ENCODE measurements around the gene FHIT. TPM values are rescaled to one million over a fixed set of nuclear protein-coding genes. Genes with fewer than 3 reads are reported as not detected.
"Not testable (repeated sequence)": the region's sequence is repeated elsewhere in the genome, so short reads cannot be mapped to it uniquely, and the experiment has no call there.

The FHIT gene
- total RNA-seq, 1 donor: 16.9 TPM

- no peak overlapping the region for H3K4me3 ChIP-seq (ENCODE audit: low read length)
- H3K9me3 ChIP-seq (ENCODE audit: low read depth, low read length): no peaks in the 10 kb centered on the region
- H3K4me1 ChIP-seq (ENCODE audit: insufficient read depth, low read length): no peaks in the 10 kb centered on the region
- H3K27me3 ChIP-seq (ENCODE audit: insufficient read depth, low read length): no peaks in the 10 kb centered on the region
Observed at GRCh38 chr3:59978979-59979378, 1272.3 kb downstream of the FHIT start.

GRCh38 chr3:59970796-59971195 is 1280.5 kb downstream of the FHIT start:
- H3K9me3 ChIP-seq (ENCODE audit: low read depth, low read length): no peaks in the 10 kb centered on the region
- H3K4me3 ChIP-seq (ENCODE audit: low read length): no peak overlapping the region
- no peaks in the 10 kb centered on the region for H3K27me3 ChIP-seq (ENCODE audit: insufficient read depth, low read length)
- H3K4me1 ChIP-seq (ENCODE audit: insufficient read depth, low read length): no peaks in the 10 kb centered on the region

- Histone ChIP-seq H3K27me3 (ENCODE audit: insufficient read depth, low read length) (no peaks in the 10 kb centered on the region), H3K4me3 (ENCODE audit: low read length) (no peak overlapping the region), H3K4me1 (ENCODE audit: insufficient read depth, low read length) (no peaks in the 10 kb centered on the region), H3K9me3 (ENCODE audit: low read depth, low read length) (no peaks in the 10 kb centered on the region)
Observed at GRCh38 chr3:59970376-59970775, 1280.9 kb downstream of the FHIT start.

- Histone ChIP-seq H3K4me3 (ENCODE audit: low read length) (no peak overlapping the region), H3K27me3 (ENCODE audit: insufficient read depth, low read length) (no peaks in the 10 kb centered on the region), H3K4me1 (ENCODE audit: insufficient read depth, low read length) (no peaks in the 10 kb centered on the region), H3K9me3 (ENCODE audit: low read depth, low read length) (no peaks in the 10 kb centered on the region)
Observed at GRCh38 chr3:59968513-59969045, 1282.7 kb downstream of the FHIT start.

- H3K27me3 ChIP-seq (ENCODE audit: insufficient read depth, low read length): no peaks in the 10 kb centered on the region
- no peak overlapping the region for H3K4me3 ChIP-seq (ENCODE audit: low read length)
- no peaks in the 10 kb centered on the region for H3K4me1 ChIP-seq (ENCODE audit: insufficient read depth, low read length)
- H3K9me3 ChIP-seq (ENCODE audit: low read depth, low read length): no peaks in the 10 kb centered on the region
Observed at GRCh38 chr3:59963676-59964075, 1287.6 kb downstream of the FHIT start.

- Histone ChIP-seq H3K27me3 (ENCODE audit: insufficient read depth, low read length) (no peaks in the 10 kb centered on the region), H3K9me3 (ENCODE audit: low read depth, low read length) (no peaks in the 10 kb centered on the region), H3K4me1 (ENCODE audit: insufficient read depth, low read length) (no peaks in the 10 kb centered on the region), H3K4me3 (ENCODE audit: low read length) (no peak overlapping the region)
Observed at GRCh38 chr3:59957150-59957549, 1294.1 kb downstream of the FHIT start.

- H3K9me3 ChIP-seq (ENCODE audit: low read depth, low read length): no peaks in the 10 kb centered on the region
- H3K4me1 ChIP-seq (ENCODE audit: insufficient read depth, low read length): no peaks in the 10 kb centered on the region
- H3K4me3 ChIP-seq (ENCODE audit: low read length): no peak overlapping the region
- H3K27me3 ChIP-seq (ENCODE audit: insufficient read depth, low read length): no peaks in the 10 kb centered on the region
Observed at GRCh38 chr3:59953104-59953503, 1298.1 kb downstream of the FHIT start.

GRCh38 chr3:59949311-59949710 is 1301.9 kb downstream of the FHIT start:
- Histone ChIP-seq H3K4me3 (ENCODE audit: low read length) (no peak overlapping the region), H3K27me3 (ENCODE audit: insufficient read depth, low read length) (no peaks in the 10 kb centered on the region), H3K9me3 (ENCODE audit: low read depth, low read length) (no peaks in the 10 kb centered on the region), H3K4me1 (ENCODE audit: insufficient read depth, low read length) (no peaks in the 10 kb centered on the region)

GRCh38 chr3:59946401-59946800 is 1304.9 kb downstream of the FHIT start:
- Histone ChIP-seq H3K9me3 (ENCODE audit: low read depth, low read length) (no peaks in the 10 kb centered on the region), H3K4me1 (ENCODE audit: insufficient read depth, low read length) (no peaks in the 10 kb centered on the region), H3K27me3 (ENCODE audit: insufficient read depth, low read length) (no peaks in the 10 kb centered on the region), H3K4me3 (ENCODE audit: low read length) (no peak overlapping the region)

GRCh38 chr3:59940718-59941117 is 1310.5 kb downstream of the FHIT start:
- no peaks in the 10 kb centered on the region for H3K27me3 ChIP-seq (ENCODE audit: insufficient read depth, low read length)
- H3K4me1 ChIP-seq (ENCODE audit: insufficient read depth, low read length): peaks cover 10% of the 10 kb centered on the region
- no peaks in the 10 kb centered on the region for H3K9me3 ChIP-seq (ENCODE audit: low read depth, low read length)
- H3K4me3 ChIP-seq (ENCODE audit: low read length): no peak overlapping the region

GRCh38 chr3:59939826-59940426 is 1311.3 kb downstream of the FHIT start:
- Histone ChIP-seq H3K27me3 (ENCODE audit: insufficient read depth, low read length) (no peaks in the 10 kb centered on the region), H3K4me1 (ENCODE audit: insufficient read depth, low read length) (peaks cover 10% of the 10 kb centered on the region), H3K9me3 (ENCODE audit: low read depth, low read length) (no peaks in the 10 kb centered on the region), H3K4me3 (ENCODE audit: low read length) (no peak overlapping the region)

GRCh38 chr3:59938828-59939227 is 1312.4 kb downstream of the FHIT start:
- Histone ChIP-seq H3K4me3 (ENCODE audit: low read length) (no peak overlapping the region), H3K4me1 (ENCODE audit: insufficient read depth, low read length) (peaks cover 10% of the 10 kb centered on the region), H3K9me3 (ENCODE audit: low read depth, low read length) (no peaks in the 10 kb centered on the region), H3K27me3 (ENCODE audit: insufficient read depth, low read length) (no peaks in the 10 kb centered on the region)

GRCh38 chr3:59937201-59937600 is 1314.1 kb downstream of the FHIT start:
- no peaks in the 10 kb centered on the region for H3K9me3 ChIP-seq (ENCODE audit: low read depth, low read length)
- H3K4me1 ChIP-seq (ENCODE audit: insufficient read depth, low read length): peaks cover 10% of the 10 kb centered on the region
- H3K27me3 ChIP-seq (ENCODE audit: insufficient read depth, low read length): no peaks in the 10 kb centered on the region
- no peak overlapping the region for H3K4me3 ChIP-seq (ENCODE audit: low read length)

GRCh38 chr3:59936472-59936871 is 1314.8 kb downstream of the FHIT start:
- Histone ChIP-seq H3K4me3 (ENCODE audit: low read length) (no peak overlapping the region), H3K9me3 (ENCODE audit: low read depth, low read length) (no peaks in the 10 kb centered on the region), H3K27me3 (ENCODE audit: insufficient read depth, low read length) (no peaks in the 10 kb centered on the region), H3K4me1 (ENCODE audit: insufficient read depth, low read length) (peaks cover 10% of the 10 kb centered on the region)

- Histone ChIP-seq H3K9me3 (ENCODE audit: low read depth, low read length) (no peaks in the 10 kb centered on the region), H3K4me3 (ENCODE audit: low read length) (no peak overlapping the region), H3K4me1 (ENCODE audit: insufficient read depth, low read length) (peaks cover 3% of the 10 kb centered on the region), H3K27me3 (ENCODE audit: insufficient read depth, low read length) (no peaks in the 10 kb centered on the region)
Observed at GRCh38 chr3:59935025-59935424, 1316.2 kb downstream of the FHIT start.

- H3K27me3 ChIP-seq (ENCODE audit: insufficient read depth, low read length); H3K9me3 ChIP-seq (ENCODE audit: low read depth, low read length); H3K4me1 ChIP-seq (ENCODE audit: insufficient read depth, low read length); H3K4me3 ChIP-seq (ENCODE audit: low read length): not testable (repeated sequence)
Observed at GRCh38 chr3:59934560-59934959, 1316.7 kb downstream of the FHIT start.

Data from mononuclear cell (primary cell).